Measurements from ENCODE around the gene CCDC192.

DNA sequence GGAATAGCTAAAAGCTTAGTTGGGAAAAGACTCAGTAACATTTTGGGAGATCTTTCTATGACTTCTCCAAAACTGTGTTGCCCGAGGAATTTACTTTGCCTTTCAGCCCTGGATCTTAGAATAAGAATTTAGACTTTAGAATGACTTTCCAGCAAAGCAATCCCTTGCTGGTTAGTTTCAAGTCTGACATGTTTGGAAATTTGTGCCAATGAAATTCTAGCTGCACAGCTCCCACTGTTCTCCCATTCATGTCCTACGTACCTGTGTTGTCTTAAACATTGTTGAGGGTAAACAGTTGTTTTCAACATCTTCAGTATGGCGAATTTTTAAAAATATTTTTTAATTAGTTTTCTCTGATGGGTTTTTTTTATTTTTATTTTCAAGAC, 111.4 kb downstream of the CCDC192 start:
- TF ChIP-seq, protein P1, sequence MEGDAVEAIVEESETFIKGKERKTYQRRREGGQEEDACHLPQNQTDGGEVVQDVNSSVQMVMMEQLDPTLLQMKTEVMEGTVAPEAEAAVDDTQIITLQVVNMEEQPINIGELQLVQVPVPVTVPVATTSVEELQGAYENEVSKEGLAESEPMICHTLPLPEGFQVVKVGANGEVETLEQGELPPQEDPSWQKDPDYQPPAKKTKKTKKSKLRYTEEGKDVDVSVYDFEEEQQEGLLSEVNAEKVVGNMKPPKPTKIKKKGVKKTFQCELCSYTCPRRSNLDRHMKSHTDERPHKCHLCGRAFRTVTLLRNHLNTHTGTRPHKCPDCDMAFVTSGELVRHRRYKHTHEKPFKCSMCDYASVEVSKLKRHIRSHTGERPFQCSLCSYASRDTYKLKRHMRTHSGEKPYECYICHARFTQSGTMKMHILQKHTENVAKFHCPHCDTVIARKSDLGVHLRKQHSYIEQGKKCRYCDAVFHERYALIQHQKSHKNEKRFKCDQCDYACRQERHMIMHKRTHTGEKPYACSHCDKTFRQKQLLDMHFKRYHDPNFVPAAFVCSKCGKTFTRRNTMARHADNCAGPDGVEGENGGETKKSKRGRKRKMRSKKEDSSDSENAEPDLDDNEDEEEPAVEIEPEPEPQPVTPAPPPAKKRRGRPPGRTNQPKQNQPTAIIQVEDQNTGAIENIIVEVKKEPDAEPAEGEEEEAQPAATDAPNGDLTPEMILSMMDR (IDR thresholded peaks at IDR 0.05) = no peak
- TF ChIP-seq POLR2A (IDR thresholded peaks at IDR 0.05) = no peak
